ENCODE data around the gene CD247.

CD247 gene

GRCh38 chr1:167446966-167447365, 71.4 kb downstream of the CD247 start:
- no peak for TF ChIP-seq CTCF (conservative IDR thresholded peaks at IDR 0.05; ENCODE audit: low read length)
- no peak overlapping the region for H3K4me3 ChIP-seq (ENCODE audit: low read length)
- DNase-seq (ENCODE audit: low read depth), result no peak

GRCh38 chr1:167443757-167444156, 74.6 kb downstream of the CD247 start:
- DNase-seq (ENCODE audit: low read depth), result no peak
- no peak for TF ChIP-seq CTCF (conservative IDR thresholded peaks at IDR 0.05; ENCODE audit: low read length)
- no peak overlapping the region for H3K4me3 ChIP-seq (ENCODE audit: low read length)

GRCh38 chr1:167442854-167443565, 75.3 kb downstream of the CD247 start:
- no peak overlapping the region for H3K4me3 ChIP-seq (ENCODE audit: low read length)
- no peak for TF ChIP-seq CTCF (conservative IDR thresholded peaks at IDR 0.05; ENCODE audit: low read length)
- DNase-seq (ENCODE audit: low read depth), result no peak

GRCh38 chr1:167442142-167442848, 76.0 kb downstream of the CD247 start:
- peak; percentile 67 for DNase-seq (ENCODE audit: low read depth)
- TF ChIP-seq CTCF (conservative IDR thresholded peaks at IDR 0.05; ENCODE audit: low read length), result peak; percentile 90
- no peak overlapping the region for H3K4me3 ChIP-seq (ENCODE audit: low read length)

- H3K4me3 ChIP-seq (ENCODE audit: low read length), result no peak overlapping the region
- no peak for DNase-seq (ENCODE audit: low read depth)
- TF ChIP-seq CTCF (conservative IDR thresholded peaks at IDR 0.05; ENCODE audit: low read length), result no peak
These were observed 77.1 kb downstream of the CD247 start for GRCh38 chr1:167441222-167441621.

GRCh38 chr1:167440776-167441175, 77.6 kb downstream of the CD247 start:
- no peak for DNase-seq (ENCODE audit: low read depth)
- no peak overlapping the region for H3K4me3 ChIP-seq (ENCODE audit: low read length)
- TF ChIP-seq CTCF (conservative IDR thresholded peaks at IDR 0.05; ENCODE audit: low read length), result no peak

GRCh38 chr1:167440345-167440744, 78.0 kb downstream of the CD247 start:
- H3K4me3 ChIP-seq (ENCODE audit: low read length), result no peak overlapping the region
- DNase-seq (ENCODE audit: low read depth), result no peak
- TF ChIP-seq CTCF (conservative IDR thresholded peaks at IDR 0.05; ENCODE audit: low read length), result no peak

All from AG10803 (cell line).